Measurements from ENCODE around the gene POLR3C. TPM values are rescaled to one million over a fixed set of nuclear protein-coding genes. Genes with fewer than 3 reads are reported as not detected.
"Not testable (repeated sequence)": the region's sequence is repeated elsewhere in the genome, so short reads cannot be mapped to it uniquely, and the experiment has no call there.

The POLR3C gene
- total RNA-seq, 1 experiment from 2014 or later, result 35.1 TPM

DNA sequence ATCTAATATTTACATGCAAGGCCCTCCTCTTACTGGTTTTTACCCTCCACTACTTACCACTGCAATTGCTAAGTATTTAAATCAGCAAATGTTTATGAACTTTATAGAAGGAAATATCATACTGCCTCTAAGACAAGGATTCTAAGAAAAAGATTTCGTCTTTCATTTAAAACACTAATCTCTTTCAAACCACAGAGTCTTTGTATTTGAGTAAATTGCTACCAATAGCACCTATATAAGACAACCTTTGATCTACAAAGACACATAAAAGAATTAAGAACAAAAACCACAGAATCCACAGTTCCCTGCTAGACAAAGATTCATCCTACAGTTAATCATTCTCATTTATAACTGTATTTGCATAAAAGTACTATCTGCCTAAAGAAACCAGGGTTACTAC, 37.7 kb upstream of the POLR3C start:
- ATAC-seq (no peak), DNase-seq (ENCODE audit: low read depth, low spot score) (no peak)
- Histone ChIP-seq H3K36me3 (ENCODE audit: control insufficient read depth, insufficient read depth, low read length) (no peaks in the 10 kb centered on the region), H3K27ac (ENCODE audit: low read length) (no peak overlapping the region), H3K4me1 (ENCODE audit: control insufficient read depth, insufficient read depth, low read length) (peaks cover 32% of the 10 kb centered on the region), H3K9me3 (ENCODE audit: control insufficient read depth, insufficient read depth, low read depth, low read length) (no peaks in the 10 kb centered on the region), H3K27me3 (ENCODE audit: control insufficient read depth, insufficient read depth, low read length) (no peaks in the 10 kb centered on the region), H3K4me3 (ENCODE audit: low read depth in 2 of 2, low read length in 2 of 2) (no peak overlapping the region)
- ChIA-PET CTCF (no interaction called here), POLR2A (no interaction called here)
- TF ChIP-seq, protein P1, sequence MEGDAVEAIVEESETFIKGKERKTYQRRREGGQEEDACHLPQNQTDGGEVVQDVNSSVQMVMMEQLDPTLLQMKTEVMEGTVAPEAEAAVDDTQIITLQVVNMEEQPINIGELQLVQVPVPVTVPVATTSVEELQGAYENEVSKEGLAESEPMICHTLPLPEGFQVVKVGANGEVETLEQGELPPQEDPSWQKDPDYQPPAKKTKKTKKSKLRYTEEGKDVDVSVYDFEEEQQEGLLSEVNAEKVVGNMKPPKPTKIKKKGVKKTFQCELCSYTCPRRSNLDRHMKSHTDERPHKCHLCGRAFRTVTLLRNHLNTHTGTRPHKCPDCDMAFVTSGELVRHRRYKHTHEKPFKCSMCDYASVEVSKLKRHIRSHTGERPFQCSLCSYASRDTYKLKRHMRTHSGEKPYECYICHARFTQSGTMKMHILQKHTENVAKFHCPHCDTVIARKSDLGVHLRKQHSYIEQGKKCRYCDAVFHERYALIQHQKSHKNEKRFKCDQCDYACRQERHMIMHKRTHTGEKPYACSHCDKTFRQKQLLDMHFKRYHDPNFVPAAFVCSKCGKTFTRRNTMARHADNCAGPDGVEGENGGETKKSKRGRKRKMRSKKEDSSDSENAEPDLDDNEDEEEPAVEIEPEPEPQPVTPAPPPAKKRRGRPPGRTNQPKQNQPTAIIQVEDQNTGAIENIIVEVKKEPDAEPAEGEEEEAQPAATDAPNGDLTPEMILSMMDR (IDR thresholded peaks at IDR 0.05), result no peak
- TF ChIP-seq SIN3A (IDR thresholded peaks at IDR 0.05; ENCODE audit: borderline replicate concordance, insufficient read depth, low read depth, low read length), result no peak
- TF ChIP-seq POLR2AphosphoS5 (IDR thresholded peaks at IDR 0.05; ENCODE audit: low read depth, low read length), result no peak
- TF ChIP-seq TCF7L2 (IDR thresholded peaks at IDR 0.05; ENCODE audit: low read depth, low read length), result no peak
- TF ChIP-seq, protein P2, sequence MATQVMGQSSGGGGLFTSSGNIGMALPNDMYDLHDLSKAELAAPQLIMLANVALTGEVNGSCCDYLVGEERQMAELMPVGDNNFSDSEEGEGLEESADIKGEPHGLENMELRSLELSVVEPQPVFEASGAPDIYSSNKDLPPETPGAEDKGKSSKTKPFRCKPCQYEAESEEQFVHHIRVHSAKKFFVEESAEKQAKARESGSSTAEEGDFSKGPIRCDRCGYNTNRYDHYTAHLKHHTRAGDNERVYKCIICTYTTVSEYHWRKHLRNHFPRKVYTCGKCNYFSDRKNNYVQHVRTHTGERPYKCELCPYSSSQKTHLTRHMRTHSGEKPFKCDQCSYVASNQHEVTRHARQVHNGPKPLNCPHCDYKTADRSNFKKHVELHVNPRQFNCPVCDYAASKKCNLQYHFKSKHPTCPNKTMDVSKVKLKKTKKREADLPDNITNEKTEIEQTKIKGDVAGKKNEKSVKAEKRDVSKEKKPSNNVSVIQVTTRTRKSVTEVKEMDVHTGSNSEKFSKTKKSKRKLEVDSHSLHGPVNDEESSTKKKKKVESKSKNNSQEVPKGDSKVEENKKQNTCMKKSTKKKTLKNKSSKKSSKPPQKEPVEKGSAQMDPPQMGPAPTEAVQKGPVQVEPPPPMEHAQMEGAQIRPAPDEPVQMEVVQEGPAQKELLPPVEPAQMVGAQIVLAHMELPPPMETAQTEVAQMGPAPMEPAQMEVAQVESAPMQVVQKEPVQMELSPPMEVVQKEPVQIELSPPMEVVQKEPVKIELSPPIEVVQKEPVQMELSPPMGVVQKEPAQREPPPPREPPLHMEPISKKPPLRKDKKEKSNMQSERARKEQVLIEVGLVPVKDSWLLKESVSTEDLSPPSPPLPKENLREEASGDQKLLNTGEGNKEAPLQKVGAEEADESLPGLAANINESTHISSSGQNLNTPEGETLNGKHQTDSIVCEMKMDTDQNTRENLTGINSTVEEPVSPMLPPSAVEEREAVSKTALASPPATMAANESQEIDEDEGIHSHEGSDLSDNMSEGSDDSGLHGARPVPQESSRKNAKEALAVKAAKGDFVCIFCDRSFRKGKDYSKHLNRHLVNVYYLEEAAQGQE (IDR thresholded peaks at IDR 0.05; ENCODE audit: insufficient read depth in 1 of 2, low read depth in 2 of 2, low read length in 1 of 2), result no peak
- intact Hi-C loops (cut with micrococcal nuclease; ENCODE audit: unreplicated experiment) (no loop called here), in situ Hi-C loops (cut with HindIII; ENCODE audit: low pct_unique_long_range_greater_than_20kb, low sequenced_read_pairs) (no loop called here)
- no TSS peak for BruUV-seq (replicated peaks)

DNA sequence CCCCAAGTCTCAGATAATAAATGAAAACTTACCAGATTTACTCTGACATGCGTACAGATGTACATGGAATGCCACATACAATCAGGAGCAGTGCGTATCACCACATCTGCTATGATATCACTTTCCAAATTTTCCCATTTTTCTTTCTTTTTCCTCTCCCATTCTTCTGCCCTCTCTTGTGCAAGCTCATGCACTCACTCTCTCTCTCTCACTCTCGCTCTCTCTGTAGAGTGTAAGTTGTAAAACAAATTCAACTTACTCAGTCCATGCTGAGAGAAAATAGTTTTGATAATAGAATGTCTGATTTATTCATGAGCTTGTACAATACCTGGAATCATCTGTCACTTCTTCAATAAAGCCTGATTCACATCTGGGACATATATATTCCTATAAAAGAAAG, 35.4 kb upstream of the POLR3C start:
- BruUV-seq (replicated peaks), result no TSS peak
- CTCF ChIA-PET, result no interaction called here
- Histone ChIP-seq H3K4me3 (ENCODE audit: low read depth in 2 of 2, low read length in 2 of 2) (no peak overlapping the region), H3K4me1 (ENCODE audit: control insufficient read depth, insufficient read depth, low read length) (peaks cover 16% of the 10 kb centered on the region; the same call in 1 of the 2 replicates), H3K27me3 (ENCODE audit: control insufficient read depth, insufficient read depth, low read length) (no peaks in the 10 kb centered on the region), H3K36me3 (ENCODE audit: control insufficient read depth, insufficient read depth, low read length) (no peaks in the 10 kb centered on the region), H3K27ac (ENCODE audit: low read length) (no peak overlapping the region), H3K9me3 (ENCODE audit: control insufficient read depth, insufficient read depth, low read depth, low read length) (no peaks in the 10 kb centered on the region)
- no peak for DNase-seq (ENCODE audit: low read depth, low spot score)
- TF ChIP-seq SIN3A (IDR thresholded peaks at IDR 0.05; ENCODE audit: borderline replicate concordance, insufficient read depth, low read depth, low read length) (no peak), TCF7L2 (IDR thresholded peaks at IDR 0.05; ENCODE audit: low read depth, low read length) (no peak), POLR2AphosphoS5 (IDR thresholded peaks at IDR 0.05; ENCODE audit: low read depth, low read length) (no peak)
- TF ChIP-seq, protein P2 (IDR thresholded peaks at IDR 0.05; ENCODE audit: insufficient read depth in 1 of 2, low read depth in 2 of 2, low read length in 1 of 2), result no peak
- TF ChIP-seq, protein P1 (IDR thresholded peaks at IDR 0.05), result no peak
- POLR2A ChIA-PET, result no interaction called here
- in situ Hi-C loops (cut with HindIII; ENCODE audit: low pct_unique_long_range_greater_than_20kb, low sequenced_read_pairs), result no loop called here
- intact Hi-C loops (cut with micrococcal nuclease; ENCODE audit: unreplicated experiment), result no loop called here
- no peak for ATAC-seq

DNA sequence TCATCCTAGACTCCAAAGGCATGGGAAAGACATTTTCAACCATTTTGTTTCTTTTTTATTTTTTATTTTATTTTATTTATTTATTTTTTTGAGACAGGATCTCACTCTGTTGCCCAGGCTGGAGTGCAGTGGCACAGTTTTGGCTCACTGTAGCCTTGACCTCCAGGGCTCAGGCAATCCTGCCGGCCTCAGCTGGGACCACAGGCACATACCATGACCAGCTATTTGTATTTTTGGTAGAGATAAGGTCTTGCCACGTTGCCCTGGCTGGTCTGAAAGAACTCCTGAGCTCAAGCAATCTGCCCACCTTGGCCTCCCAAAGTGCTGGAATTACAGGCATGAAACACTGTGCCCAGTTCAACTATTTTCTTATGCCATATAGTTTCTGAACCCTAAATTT, 32.1 kb upstream of the POLR3C start:
- H3K4me3 ChIP-seq (ENCODE audit: low read depth in 2 of 2, low read length in 2 of 2); in situ Hi-C loops (cut with HindIII; ENCODE audit: low pct_unique_long_range_greater_than_20kb, low sequenced_read_pairs); H3K27me3 ChIP-seq (ENCODE audit: control insufficient read depth, insufficient read depth, low read length); BruUV-seq (replicated peaks); CTCF ChIA-PET; H3K36me3 ChIP-seq (ENCODE audit: control insufficient read depth, insufficient read depth, low read length); H3K4me1 ChIP-seq (ENCODE audit: control insufficient read depth, insufficient read depth, low read length); H3K9me3 ChIP-seq (ENCODE audit: control insufficient read depth, insufficient read depth, low read depth, low read length); intact Hi-C loops (cut with micrococcal nuclease; ENCODE audit: unreplicated experiment); ATAC-seq; H3K27ac ChIP-seq (ENCODE audit: low read length); DNase-seq (ENCODE audit: low read depth, low spot score): not testable (repeated sequence)
- POLR2A ChIA-PET, result interaction anchor here (0.6 kb wide), 1 partner anchor 18 kb away, joined by 3 read pairs; no protein-coding TSS in a partner anchor
